IPS-NIHi11 (cell line): ENCODE data around the gene TRAK1.
"Not testable (repeated sequence)": the region's sequence is repeated elsewhere in the genome, so short reads cannot be mapped to it uniquely, and the experiment has no call there.

Source experiments
- DNase-seq: peaks from one replicate; pipeline ENCODE4 v3.0.0; 2012; ENCODE audit warnings: mixed read lengths, low spot score

The TRAK1 gene, protein sequence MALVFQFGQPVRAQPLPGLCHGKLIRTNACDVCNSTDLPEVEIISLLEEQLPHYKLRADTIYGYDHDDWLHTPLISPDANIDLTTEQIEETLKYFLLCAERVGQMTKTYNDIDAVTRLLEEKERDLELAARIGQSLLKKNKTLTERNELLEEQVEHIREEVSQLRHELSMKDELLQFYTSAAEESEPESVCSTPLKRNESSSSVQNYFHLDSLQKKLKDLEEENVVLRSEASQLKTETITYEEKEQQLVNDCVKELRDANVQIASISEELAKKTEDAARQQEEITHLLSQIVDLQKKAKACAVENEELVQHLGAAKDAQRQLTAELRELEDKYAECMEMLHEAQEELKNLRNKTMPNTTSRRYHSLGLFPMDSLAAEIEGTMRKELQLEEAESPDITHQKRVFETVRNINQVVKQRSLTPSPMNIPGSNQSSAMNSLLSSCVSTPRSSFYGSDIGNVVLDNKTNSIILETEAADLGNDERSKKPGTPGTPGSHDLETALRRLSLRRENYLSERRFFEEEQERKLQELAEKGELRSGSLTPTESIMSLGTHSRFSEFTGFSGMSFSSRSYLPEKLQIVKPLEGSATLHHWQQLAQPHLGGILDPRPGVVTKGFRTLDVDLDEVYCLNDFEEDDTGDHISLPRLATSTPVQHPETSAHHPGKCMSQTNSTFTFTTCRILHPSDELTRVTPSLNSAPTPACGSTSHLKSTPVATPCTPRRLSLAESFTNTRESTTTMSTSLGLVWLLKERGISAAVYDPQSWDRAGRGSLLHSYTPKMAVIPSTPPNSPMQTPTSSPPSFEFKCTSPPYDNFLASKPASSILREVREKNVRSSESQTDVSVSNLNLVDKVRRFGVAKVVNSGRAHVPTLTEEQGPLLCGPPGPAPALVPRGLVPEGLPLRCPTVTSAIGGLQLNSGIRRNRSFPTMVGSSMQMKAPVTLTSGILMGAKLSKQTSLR

DNA sequence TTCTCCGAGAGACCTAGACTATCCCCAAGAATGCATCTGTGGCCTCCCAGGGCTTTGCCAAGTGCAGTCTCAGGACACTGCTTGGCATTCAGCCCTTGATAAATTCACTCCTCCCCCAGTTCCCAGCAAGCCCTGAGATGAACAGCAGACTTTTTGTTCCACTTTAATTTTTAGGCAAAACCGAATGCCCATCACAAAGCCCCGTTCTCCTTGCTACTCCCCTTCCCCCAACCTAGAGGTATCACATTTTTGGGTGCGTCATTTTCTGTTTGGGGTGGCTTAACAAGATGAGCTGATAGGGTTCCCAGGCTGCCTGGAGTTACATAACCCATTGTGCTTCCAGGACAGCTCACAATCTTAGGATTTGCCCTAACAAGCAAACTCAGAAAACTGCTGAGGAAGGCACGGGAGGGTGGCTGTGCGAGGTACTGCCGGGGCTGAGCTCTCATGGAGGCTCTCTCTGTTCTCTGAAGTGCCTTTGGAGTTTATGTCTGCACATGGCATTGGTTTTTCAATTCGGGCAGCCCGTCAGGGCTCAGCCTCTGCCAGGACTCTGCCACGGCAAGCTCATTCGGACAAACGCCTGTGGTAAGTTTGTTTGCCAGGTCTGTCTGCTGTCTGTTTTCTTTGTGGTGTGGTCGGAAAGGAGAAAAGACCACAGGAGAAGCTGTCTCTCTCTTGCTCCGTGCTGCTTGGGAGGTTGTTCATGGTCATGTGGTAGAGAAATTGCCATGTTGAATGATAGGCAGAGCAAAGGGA, at the start of gene TRAK1:
Gene TRAK1, plus strand, starts transcription at position 385 of the 759 bp plus-strand sequence. Its CDS starts 113 bp downstream, at position 498.
- DNase-seq, result no peak

DNA sequence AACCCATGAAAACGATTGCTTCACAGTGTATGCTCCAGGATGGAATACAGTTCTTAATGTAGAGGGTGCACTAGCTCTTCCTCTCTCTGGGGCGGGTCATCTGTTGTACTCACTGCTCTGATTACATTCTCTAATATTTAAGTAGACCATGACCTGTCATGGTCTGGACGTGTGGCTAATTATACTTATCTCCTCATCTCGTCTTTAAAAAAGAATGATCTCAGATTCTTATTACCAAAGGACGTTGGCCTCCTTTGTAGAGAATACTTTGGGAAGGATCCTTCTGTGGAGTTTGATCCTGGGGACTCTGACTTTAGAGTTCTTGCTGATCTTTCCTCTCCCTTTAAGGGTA, 48.4 kb upstream of the TRAK1 start:
- no peak for DNase-seq

DNA sequence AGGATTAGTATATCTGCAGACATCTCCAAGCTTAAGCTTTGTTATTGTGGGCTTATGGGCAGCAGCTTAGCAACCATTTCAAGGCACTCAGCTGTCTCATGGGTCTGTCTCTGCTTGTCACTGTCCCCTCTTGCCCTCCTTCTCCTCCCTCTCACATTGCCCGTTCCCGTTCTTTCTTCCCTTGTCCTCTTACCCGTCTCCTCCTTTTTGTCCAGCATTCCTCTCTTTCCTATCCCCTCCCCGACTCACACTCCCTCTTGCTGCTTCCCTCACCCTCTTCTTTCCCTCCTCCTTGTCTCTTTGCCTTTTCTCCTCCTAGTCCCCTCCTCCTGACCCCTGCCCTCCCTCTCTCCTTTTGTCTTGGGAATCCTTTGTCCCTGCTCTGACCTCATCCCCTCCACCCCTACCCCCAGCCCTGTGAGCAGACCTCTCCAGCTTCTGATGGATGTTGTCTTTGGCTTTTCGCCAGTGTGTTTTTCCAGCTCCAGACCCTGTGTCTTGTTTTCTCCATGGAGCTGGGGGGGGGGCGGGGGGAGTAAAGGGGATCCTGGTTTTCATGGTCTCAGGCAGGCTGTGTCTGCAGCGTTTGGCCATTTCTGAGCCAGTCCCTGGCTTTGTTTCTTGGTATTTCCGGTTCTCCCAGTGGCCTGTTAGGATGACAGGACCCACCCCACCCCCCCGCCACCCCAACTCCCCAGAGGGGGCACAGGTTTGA, 47.9 kb upstream of the TRAK1 start:
- peak; percentile 74 for DNase-seq

DNA sequence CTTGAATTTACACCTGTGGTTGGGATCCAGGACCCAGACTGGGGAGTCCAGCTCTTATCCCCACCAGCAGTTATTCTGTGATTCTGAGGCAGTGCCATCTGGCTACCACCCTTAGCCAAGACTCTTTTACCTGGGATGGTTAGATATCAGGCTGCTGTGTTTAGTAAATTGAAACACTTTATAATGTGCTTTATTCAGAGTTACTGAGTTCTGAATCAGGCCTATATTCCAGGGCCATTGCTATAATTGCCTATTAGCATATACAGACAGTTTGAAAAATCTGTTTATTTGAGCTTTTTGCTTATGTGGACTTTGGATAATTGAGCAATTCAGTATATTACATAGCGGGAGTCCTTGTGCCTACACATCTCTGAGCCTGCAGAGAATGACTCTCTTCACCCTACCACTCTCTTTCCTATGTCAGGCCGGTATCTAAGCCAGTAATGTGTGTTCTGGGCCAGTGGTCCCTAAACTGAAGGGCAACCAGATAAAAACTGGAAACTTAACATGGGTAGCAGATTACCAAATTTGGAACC, 45.4 kb upstream of the TRAK1 start:
- no peak for DNase-seq

DNA sequence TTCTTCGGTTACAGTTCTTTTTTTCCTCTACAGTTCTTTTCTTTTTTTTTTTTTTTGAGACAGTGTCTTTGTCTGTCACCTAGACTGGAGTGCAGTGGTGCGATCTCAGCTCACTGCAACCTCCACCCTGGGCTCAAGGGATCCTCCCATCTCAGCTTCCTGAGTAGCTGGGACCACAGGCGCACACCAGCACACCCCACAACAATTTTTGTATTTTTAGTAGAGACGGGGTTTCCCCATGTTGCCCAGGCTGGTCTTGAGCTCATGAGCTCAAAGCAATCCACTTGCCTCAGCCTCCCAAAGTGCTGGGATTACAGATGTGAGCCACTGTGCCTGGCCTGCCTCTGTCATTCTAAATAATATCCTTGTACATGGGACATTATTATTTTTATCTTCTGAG, 42.6 kb upstream of the TRAK1 start:
- DNase-seq, result not testable (repeated sequence)

DNA sequence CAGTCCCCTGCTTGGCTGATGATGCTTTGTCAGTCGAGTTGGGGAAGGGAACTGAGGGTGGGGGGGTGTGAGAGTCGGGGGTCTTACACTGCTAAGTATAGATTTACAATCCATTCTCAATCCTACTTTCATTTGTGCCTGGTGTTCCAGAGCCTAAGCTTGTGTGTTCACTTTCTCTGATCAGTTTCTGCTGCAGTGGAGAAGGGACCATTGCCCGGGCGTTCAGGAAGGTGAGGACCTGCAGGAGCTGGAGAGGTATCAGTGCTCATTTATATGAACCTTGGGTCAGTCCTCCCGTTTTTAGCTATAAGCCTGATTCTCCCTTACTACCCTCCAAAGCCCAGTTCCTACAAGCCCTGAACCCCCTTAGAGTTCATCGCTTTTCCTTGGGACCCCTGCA, 41.0 kb upstream of the TRAK1 start:
- no peak for DNase-seq

DNA sequence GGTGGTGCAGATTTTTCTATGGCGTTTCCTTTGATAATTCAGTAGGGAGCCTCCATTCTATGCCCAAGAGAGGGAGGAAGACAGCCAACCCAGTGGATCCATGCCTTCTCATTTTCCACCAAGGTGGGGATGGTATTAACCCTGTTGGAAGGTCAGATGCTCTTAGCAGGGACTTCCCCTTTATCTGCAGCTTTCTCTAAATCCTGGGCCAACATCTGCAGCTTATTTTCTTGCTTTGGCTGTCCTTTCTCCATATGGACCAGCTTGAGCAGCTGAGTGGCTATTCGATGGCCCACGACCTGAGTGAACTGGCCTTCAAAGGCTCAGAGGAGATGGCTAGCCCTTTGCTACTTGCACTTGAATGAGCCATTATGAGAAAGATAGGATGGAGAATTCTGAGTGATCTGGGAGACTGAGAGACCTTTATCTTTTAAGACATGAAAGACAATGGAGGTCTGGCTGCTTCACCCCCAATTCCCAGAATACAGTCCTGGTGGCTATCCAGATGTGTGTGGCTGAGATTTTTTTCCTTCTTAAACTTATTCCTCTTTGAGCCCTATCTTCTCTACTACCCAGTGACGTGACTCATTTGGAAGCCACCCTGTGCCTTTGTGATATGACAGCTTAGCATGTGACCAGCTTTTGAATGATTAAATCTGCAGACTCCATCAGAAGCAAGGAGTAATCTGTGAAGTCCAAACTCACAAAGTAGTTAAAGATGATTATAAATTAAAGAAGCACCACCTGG, 39.6 kb upstream of the TRAK1 start:
- DNase-seq, result no peak

DNA sequence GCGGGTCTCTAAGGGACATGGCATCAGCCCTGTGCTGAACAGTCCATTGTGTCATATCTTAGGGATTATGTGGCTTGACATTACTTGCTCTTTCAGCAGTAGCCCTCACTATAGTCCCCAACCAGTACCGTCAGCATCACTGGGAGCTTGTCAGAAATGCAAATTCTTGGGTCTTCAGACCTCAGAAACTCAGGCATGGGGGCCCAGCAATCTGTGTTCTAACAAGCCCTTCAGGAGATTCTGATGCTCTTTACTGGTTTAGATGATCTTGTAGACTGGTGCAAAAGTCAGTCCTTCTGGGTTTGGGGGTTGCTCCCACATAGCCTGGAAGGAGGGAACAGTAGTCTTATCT, 39.0 kb upstream of the TRAK1 start:
- no peak for DNase-seq

DNA sequence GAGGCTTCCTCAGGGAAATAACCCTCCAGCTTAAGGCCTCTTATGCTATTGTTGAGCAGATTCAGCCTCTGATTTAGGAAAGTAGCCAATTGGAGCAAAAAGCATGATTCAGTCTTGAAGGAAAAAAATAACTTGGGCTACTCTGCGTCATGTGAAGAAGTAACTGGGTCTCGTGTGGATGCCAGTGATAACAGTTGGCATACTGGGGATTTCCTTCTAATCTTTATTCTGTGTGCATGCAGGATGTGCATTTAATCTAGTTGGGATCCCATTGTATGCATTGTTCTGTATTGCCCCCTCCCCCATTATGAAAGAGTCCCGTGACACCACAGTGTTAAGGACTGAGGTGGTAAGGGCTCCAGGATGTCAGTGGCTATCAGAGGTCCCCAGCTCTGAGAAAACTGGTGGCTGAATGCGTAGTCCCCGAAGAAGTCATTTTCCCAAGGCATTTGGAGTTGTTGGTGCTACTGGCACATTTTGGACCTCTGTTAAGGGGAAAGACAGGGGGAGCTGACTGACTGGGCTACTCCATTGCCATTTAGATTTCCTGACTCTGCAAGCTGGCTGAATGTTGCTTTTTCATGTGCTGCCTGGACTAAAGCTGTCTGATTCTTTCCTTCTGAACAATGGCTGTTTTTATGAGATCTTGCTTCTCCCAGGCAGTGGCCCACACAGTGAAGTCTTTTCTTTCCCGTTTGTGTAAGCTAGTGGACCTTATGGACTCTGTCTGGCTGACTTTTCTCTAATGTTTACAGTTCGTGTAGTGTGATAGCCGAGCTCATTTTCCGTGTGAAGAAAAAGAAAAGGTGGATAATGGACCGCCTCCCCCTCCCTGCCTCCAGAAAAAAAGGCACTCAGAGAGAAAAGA, 38.4 kb upstream of the TRAK1 start:
- no peak for DNase-seq

DNA sequence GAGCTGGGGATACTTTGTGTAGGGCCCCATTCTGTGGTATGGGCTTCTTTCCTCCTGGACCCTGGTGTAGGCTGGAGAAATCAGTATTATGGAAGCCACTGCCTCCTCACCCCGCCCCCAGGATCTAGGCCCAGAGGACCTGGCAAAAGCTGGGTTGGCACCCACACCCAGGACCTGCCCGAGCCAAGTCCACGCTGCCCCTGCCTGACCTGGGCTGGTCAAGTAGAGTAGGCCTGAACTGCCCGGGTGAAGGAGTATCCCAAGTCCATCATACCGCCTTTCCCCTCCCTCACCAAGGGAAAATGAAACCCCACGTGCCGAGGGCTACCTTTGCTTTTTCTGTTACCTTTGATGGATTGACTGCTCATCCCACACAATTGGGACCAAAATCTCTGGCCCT, 37.7 kb upstream of the TRAK1 start:
- no peak for DNase-seq

DNA sequence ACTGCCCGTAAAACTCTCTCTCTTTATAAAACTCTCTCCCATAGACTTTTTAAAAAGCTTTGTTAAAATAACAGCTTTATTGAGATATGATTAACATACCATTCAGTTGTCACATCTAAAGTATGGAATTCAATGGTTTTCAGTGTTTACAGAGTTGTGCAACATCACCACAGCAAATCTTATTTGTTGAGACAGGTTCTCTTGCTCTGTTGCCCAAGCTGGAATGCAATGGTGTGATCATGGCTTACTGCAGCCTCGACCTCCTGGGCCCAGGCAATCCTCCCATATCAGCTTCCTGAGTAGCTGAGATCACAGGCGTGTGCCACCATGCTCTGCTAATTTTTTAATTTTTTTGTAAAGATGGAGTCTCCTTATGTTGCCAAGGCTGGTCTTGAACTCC, 35.9 kb upstream of the TRAK1 start:
- no peak for DNase-seq

DNA sequence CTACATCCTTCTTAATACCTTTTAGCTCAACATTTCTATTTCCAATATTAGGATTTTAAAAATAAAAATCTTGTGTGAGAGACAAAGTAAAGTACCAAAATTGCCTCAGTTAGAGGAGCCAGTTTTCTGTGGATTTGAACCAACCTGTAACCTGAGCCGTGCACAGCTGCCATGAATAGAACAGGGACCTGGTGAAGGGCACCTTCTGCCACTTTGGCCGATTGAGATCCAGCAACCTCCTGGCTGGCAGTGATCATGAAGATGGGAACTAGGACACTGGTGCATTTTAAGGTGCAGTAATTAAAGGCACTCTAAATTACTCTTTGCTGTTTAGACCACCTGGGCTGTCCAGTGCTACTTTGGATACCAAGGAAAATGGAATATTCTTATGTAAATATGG, 34.3 kb upstream of the TRAK1 start:
- DNase-seq, result no peak

DNA sequence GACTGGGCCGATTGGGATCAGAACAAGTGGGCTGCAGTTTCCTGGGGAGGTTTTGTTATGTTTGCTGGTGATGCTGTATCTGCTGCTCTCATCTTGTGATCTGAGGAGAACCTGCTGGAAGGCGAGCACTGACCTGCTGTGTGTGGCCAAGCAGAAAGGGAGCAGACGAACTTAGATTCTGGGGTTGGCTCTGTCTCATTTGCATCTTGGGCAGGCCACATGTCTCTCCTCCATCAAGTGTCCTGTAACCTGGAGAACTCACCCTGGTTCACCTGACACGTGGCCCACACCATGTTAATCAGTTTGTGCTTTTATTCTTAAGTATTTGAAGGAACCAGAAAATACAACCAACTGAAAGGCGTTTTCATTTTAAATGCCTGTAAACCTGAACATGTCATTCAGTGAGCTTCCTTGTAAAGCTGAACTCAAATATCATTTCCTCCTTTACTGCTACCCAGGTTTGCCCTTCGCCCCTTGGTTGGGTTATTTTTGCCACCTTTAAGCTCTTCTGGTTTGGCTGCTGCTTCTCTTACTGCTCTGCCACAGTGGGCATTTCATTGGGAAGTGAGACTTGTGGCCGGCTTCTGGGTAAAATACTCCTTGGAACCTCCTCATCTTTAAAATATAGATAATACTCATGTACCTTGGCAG, 33.5 kb upstream of the TRAK1 start:
- DNase-seq, result no peak

DNA sequence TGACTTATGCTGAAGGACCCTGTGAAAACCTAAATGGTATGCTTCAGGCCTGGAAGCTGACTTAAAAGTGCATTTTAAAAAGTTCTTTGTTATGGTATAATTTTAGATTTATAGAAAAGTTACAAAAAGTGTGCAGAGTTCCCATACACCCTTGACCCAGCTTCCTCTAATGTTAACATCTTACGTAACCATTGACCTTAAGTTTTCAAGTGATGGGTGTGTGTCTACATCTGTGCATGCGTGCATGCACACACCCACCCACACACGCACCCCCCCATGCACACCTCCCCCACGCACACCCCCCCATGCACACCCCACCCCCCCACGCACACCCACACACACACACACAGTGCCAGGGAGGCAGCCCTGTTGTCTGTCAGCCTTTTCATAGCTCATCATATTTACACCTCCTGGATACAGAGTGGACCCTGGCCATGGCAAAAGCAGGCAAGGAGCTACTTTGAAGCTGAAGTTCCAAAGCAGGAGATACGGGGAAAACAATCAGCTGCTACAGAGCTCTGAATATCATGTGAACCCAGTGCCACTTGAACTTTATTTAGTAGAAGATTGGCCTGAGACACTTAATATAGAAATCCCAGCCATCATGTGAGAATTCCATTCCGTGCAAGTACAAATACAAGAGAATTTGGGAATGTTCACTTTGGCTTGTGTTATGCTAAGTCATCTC, 30.0 kb upstream of the TRAK1 start:
- no peak for DNase-seq

DNA sequence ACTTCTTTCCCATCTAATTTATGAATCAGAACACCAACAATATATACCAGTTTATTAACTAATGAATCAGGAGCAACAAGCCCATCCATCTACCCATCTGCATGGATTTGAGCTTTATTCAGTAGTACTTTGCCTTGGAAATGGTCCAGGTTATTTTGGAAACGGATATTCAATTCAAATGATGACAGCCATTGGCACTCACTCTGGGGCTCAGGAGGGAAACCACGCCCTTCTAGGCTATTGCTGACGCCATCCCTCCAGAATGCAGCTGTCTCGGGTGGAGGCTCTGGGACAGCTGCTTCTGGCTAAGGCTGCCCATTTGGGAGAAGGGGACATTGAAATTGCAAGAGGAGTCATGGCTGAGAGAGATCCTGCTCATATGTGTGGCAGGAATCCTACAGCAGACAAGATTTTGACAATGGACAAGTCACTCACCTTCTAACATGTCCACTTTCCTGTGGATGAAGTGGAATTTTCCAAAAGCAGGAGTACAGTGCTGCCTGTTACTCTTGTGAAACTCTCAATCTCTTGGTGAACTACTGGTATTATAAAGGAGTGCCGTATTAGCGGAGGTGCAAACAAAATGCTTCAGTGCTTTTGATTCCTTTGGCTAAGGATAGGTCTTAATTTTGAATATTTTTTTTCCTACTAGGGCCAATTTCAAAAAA, 29.3 kb upstream of the TRAK1 start:
- DNase-seq, result peak; percentile 67

DNA sequence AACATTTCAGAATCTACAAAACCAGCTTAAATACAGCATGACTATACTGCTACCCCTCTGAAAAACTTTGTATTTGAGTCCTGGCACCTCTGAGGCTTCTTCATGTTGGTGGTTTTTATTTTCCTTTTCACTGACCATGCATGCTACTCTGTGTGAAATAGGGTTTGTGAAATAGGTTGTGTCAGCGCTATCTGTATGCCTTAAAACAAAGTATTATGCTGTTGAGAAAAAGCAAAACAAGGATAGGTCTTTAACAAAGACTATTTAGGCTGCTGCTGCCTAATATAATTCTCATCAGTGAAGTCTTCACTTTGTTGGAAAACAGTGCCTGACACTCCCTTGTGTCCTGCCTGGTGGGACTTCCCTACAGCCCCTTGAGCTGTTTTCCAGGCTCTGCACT, 28.7 kb upstream of the TRAK1 start:
- no peak for DNase-seq

DNA sequence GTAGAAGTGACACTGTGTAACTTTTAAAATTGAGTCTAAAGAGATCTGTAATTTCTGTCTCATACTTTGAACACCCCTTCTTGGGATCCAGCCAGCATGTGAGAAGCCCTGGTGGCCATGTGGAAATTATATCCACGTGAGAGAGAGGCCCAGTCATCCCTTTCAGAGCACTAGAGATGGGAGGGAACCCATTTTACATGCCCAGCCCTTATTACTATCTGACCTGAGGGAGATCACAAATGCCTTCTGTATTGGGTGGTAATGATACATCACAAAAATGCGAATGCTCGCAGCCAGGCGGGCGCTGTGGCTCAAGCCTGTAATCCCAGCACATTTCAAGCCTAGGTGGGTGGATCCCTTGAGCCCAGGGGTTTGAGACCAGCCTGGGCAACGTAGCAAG, 27.3 kb upstream of the TRAK1 start:
- DNase-seq, result no peak

DNA sequence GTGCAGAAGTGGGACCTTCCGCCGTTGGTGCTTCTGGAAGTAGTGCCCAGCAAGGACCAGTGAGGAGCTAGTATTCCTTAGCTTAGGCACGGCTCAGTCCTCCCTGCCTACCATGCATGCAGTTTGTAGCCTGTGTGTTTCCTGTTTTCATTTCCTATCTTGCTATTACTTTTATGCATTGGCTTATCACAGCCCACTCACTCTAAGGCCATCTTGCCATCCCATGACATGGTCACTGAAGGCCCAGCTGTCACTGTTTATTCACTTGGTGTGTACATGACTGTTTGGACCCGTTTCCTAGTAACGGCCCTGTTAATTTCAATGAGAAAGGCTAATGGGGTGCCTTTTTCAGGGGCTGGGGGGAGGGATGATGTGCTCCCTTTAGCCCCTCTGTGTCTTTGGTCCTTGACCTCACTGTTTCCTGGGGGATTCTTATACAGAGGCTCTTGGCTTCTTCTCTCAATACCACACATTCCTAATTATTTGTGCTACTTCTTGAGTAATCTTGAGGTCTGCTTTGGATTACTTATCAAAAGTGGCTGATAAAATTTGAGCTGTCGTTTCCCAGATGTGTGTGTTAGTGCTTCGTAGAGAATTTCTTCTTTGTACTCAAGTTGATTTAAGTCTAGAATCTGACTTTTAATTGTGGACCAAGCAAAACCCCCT, 24.5 kb upstream of the TRAK1 start:
- peak; percentile 48 for DNase-seq
